Caco-2 (cell line): Measurements from ENCODE around the gene DEFB121. TPM values are rescaled to one million over a fixed set of nuclear protein-coding genes. Genes with fewer than 3 reads are reported as not detected.

Source experiments
- BruUV-seq: library from RNA; stranded (reverse); fragments of 400-500 nt; replicated peaks from 2 replicates; lab custom pipeline; 2021; lab: Mats Ljungman, UMichigan
- CTCF ChIA-PET: fragments of 300-600 bp; sonication (Branson Sonifier 250); formaldehyde crosslinking; loops from one replicate; lab custom pipeline; 2022; ENCODE audit warnings: antibody characterized with exemption; lab: Charles Lee
- POLR2A ChIA-PET: fragments of 300-600 bp; sonication (Branson Sonifier 250); formaldehyde crosslinking; loops from one replicate; lab custom pipeline; 2022; ENCODE audit warnings: antibody characterized with exemption; lab: Charles Lee
- DNase-seq, 2 experiments: peaks; one replicate each; pipeline versions ENCODE4 v3.0.0 to v3.0.0-alpha.2; 2020 to 2022
- H3K27me3 ChIP-seq: replicated peaks from 2 replicates; pipeline ENCODE4 v1.6.0; 2011; ENCODE audit warnings: low read length; ENCODE audit not compliant: control insufficient read depth, insufficient read depth
- H3K36me3 ChIP-seq: 2 replicates; pipeline ENCODE4 v1.5.1; 2011; ENCODE audit warnings: low read length; ENCODE audit not compliant: control insufficient read depth, insufficient read depth
- H3K4me1 ChIP-seq: fragments of 250-450 bp; sonication (Bioruptor Pico); 2 replicates; pipeline ENCODE4 v1.5.1; 2020; ENCODE audit warnings: mild to moderate bottlenecking
- H3K4me3 ChIP-seq: 2 replicates; pipeline ENCODE4 v1.5.1; 2011; ENCODE audit warnings: low read depth, mild to moderate bottlenecking, control low read depth, low read length
- H3K9me3 ChIP-seq: fragments of 250-450 bp; sonication (Bioruptor Pico); 2 replicates; pipeline ENCODE4 v1.5.1; 2020; ENCODE audit warnings: mild to moderate bottlenecking, moderate library complexity
- H3K27ac Mint-ChIP-seq: one replicate; pipeline ENCODE4 v1.8.0; 2022; ENCODE audit warnings: mixed read lengths; ENCODE audit not compliant: unreplicated experiment
- H3K27me3 Mint-ChIP-seq: one replicate; pipeline ENCODE4 v1.8.0; 2022; ENCODE audit warnings: mixed read lengths; ENCODE audit not compliant: insufficient read depth, unreplicated experiment
- H3K36me3 Mint-ChIP-seq: one replicate; pipeline ENCODE4 v1.8.0; 2022; ENCODE audit warnings: mild to moderate bottlenecking, mixed read lengths; ENCODE audit not compliant: insufficient read depth, unreplicated experiment
- H3K4me1 Mint-ChIP-seq: one replicate; pipeline ENCODE4 v1.8.0; 2022; ENCODE audit warnings: low read depth, mixed read lengths; ENCODE audit not compliant: unreplicated experiment
- H3K4me3 Mint-ChIP-seq: one replicate; pipeline ENCODE4 v1.8.0; 2022; ENCODE audit warnings: mild to moderate bottlenecking, moderate library complexity, mixed read lengths; ENCODE audit not compliant: unreplicated experiment
- H3K9me3 Mint-ChIP-seq: one replicate; pipeline ENCODE4 v1.8.0; 2022; ENCODE audit warnings: mixed read lengths; ENCODE audit not compliant: unreplicated experiment
- intact Hi-C: fragments of 100-400 bp; cut with micrococcal nuclease; formaldehyde crosslinking; loops from one replicate; pipeline ENCODE4 v1.10.0; 2022; ENCODE audit not compliant: unreplicated experiment
- total RNA-seq: library from RNA; stranded (reverse); gene quantifications from 2 replicates; pipeline ENCODE4 v1.2.3, GENCODE V29; 2022
- TF ChIP-seq, protein P1 (sequence below), 2 experiments: fragments of 200-600 bp in 1 of 2; IDR thresholded peaks; 1 replicate in 1 of 2; 2 replicates in 1 of 2; pipeline versions ENCODE4 v1.5.1 to v1.8.0; 2011 to 2022; ENCODE audit warnings: antibody characterized with exemption in 1 of 2, control low read depth in 1 of 2, inconsistent platforms in 1 of 2, low read depth in 1 of 2, low read length in 1 of 2, mild to moderate bottlenecking in 1 of 2, moderate library complexity in 1 of 2; ENCODE audit not compliant: insufficient read depth in 1 of 2, severe bottlenecking in 1 of 2, unreplicated experiment in 1 of 2

DEFB121 gene
- total RNA-seq, 1 experiment from 2014 or later = not detected

DNA sequence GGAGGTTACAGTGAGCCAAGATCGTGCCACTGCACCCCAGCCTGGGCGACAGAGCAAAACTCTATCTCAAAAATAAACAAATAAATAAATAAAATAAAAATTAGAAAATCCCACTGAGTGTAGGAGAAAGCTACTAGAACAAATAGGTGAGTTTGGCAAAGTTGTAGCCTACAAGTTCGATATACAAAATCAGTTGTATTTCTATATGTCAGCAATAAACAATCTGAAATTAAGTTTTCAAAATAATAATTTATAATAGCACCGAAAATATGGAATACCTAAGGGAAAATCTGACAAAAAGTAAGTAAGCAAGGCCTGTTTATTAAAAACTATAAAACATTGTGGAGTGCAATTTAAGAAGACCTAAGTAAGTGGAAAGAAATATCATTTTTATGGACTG is 42.7 kb downstream of the DEFB121 start:
- BruUV-seq = no TSS peak
- DNase-seq = no peak
- CTCF ChIA-PET = no interaction called here
- POLR2A ChIA-PET = no interaction called here
- H3K4me3 ChIP-seq = no peak overlapping the region
- no peaks in the 10 kb centered on the region for H3K27me3 ChIP-seq
- intact Hi-C loops = no loop called here
- Mint-ChIP-seq H3K4me1 (no peaks in the 10 kb centered on the region), H3K27me3 (peaks cover 19% of the 10 kb centered on the region), H3K27ac (no peak overlapping the region), H3K4me3 (no peak overlapping the region), H3K36me3 (no peaks in the 10 kb centered on the region), H3K9me3 (no peaks in the 10 kb centered on the region)
- H3K9me3 ChIP-seq = peaks cover 9% of the 10 kb centered on the region; the same call in 1 of the 2 replicates
- H3K4me1 ChIP-seq = no peaks in the 10 kb centered on the region
- no peaks in the 10 kb centered on the region for H3K36me3 ChIP-seq
- TF ChIP-seq, protein P1, sequence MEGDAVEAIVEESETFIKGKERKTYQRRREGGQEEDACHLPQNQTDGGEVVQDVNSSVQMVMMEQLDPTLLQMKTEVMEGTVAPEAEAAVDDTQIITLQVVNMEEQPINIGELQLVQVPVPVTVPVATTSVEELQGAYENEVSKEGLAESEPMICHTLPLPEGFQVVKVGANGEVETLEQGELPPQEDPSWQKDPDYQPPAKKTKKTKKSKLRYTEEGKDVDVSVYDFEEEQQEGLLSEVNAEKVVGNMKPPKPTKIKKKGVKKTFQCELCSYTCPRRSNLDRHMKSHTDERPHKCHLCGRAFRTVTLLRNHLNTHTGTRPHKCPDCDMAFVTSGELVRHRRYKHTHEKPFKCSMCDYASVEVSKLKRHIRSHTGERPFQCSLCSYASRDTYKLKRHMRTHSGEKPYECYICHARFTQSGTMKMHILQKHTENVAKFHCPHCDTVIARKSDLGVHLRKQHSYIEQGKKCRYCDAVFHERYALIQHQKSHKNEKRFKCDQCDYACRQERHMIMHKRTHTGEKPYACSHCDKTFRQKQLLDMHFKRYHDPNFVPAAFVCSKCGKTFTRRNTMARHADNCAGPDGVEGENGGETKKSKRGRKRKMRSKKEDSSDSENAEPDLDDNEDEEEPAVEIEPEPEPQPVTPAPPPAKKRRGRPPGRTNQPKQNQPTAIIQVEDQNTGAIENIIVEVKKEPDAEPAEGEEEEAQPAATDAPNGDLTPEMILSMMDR (IDR thresholded peaks at IDR 0.05; ENCODE audit: insufficient read depth in 1 of 2, low read depth in 1 of 2, low read length in 1 of 2, severe bottlenecking in 1 of 2, unreplicated experiment in 1 of 2) = no peak

DNA sequence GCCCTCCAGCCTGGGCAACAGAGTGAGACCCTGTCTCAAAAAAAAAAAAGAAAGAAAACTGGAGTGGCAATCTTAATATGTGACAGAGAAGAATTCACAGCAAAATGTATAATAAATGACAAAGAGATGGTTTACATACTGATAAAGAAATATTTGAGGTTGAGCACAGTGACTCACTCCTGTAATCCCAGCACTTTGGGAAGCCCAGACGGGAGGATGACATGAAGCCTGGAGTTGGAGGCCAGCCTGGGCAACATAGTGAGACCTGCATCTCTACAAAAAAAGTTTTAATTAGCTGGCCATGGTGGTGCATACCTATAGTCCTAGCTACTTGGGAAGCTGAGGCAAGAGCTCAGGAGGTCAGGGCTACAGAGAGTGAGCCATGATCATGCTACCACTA is 50.0 kb downstream of the DEFB121 start:
- Mint-ChIP-seq H3K4me3 (no peak overlapping the region), H3K27ac (no peak overlapping the region), H3K27me3 (peaks cover 6% of the 10 kb centered on the region), H3K36me3 (no peaks in the 10 kb centered on the region), H3K4me1 (no peaks in the 10 kb centered on the region), H3K9me3 (no peaks in the 10 kb centered on the region)
- DNase-seq = no peak
- ChIA-PET CTCF (no interaction called here), POLR2A (no interaction called here)
- Histone ChIP-seq H3K36me3 (no peaks in the 10 kb centered on the region), H3K4me3 (no peak overlapping the region), H3K9me3 (no peaks in the 10 kb centered on the region), H3K4me1 (no peaks in the 10 kb centered on the region), H3K27me3 (no peaks in the 10 kb centered on the region)
- intact Hi-C loops = no loop called here
- TF ChIP-seq, protein P1 (IDR thresholded peaks at IDR 0.05; ENCODE audit: insufficient read depth in 1 of 2, low read depth in 1 of 2, low read length in 1 of 2, severe bottlenecking in 1 of 2, unreplicated experiment in 1 of 2) = no peak
- no TSS peak for BruUV-seq

Other genes starting within 250 kb of the DEFB121 start
- gene DEFB115, start 148.6 kb downstream of the DEFB121 start, total RNA-seq = not detected in 2 replicates
- not detected in 2 replicates for gene DEFB116, start 97.6 kb downstream of the DEFB121 start, total RNA-seq
- gene DEFB118, start 37.6 kb downstream of the DEFB121 start, total RNA-seq = not detected in 2 replicates
- gene DEFB119, start 15.6 kb downstream of the DEFB121 start, total RNA-seq = not detected in 2 replicates
- gene DEFB123, start 34.4 kb upstream of the DEFB121 start, total RNA-seq = not detected in 2 replicates
- not detected in 2 replicates for gene DEFB124, start 68.9 kb upstream of the DEFB121 start, total RNA-seq
- not detected in 2 replicates for gene REM1, start 69.1 kb upstream of the DEFB121 start, total RNA-seq
- 435 and 443 TPM in 2 replicates for gene HM13, start 108.2 kb upstream of the DEFB121 start, total RNA-seq
- 157 and 163 TPM in 2 replicates for gene ID1, start 199.1 kb upstream of the DEFB121 start, total RNA-seq
- not detected in 2 replicates for gene COX4I2, start 231.7 kb upstream of the DEFB121 start, total RNA-seq